ENCODE measurements around the gene AOX1.

AOX1 gene

GRCh38 chr2:200593905-200594304 is 8.1 kb downstream of the AOX1 start:
- no peak overlapping the region for H3K27ac ChIP-seq (ENCODE audit: extremely low read depth, low read depth, low read length)
- H3K9me3 ChIP-seq (ENCODE audit: control insufficient read depth, insufficient read depth, low read depth, low read length) = no peaks in the 10 kb centered on the region
- CTCF ChIA-PET = no interaction called here
- peaks cover 3% of the 10 kb centered on the region; the same call in 1 of the 2 replicates for H3K4me1 ChIP-seq (ENCODE audit: control insufficient read depth, insufficient read depth, low read length)
- POLR2A ChIA-PET = no interaction called here
- H3K36me3 ChIP-seq (ENCODE audit: control insufficient read depth in 2 of 2, insufficient read depth in 1 of 2, low read length in 2 of 2) = no peaks in the 10 kb centered on the region
- no peak for TF ChIP-seq ZNF133 (tag by site-specific recombination; IDR thresholded peaks at IDR 0.05)
- TF ChIP-seq ZFP41 (tag by site-specific recombination; IDR thresholded peaks at IDR 0.05; ENCODE audit: borderline replicate concordance) = no peak
- TF ChIP-seq, protein P1, sequence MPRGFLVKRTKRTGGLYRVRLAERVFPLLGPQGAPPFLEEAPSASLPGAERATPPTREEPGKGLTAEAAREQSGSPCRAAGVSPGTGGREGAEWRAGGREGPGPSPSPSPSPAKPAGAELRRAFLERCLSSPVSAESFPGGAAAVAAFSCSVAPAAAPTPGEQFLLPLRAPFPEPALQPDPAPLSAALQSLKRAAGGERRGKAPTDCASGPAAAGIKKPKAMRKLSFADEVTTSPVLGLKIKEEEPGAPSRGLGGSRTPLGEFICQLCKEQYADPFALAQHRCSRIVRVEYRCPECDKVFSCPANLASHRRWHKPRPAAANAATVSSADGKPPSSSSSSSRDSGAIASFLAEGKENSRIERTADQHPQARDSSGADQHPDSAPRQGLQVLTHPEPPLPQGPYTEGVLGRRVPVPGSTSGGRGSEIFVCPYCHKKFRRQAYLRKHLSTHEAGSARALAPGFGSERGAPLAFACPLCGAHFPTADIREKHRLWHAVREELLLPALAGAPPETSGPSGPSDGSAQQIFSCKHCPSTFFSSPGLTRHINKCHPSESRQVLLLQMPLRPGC (tag by site-specific recombination; IDR thresholded peaks at IDR 0.05) = no peak
- no peak for TF ChIP-seq ZNF239 (tag by site-specific recombination; IDR thresholded peaks at IDR 0.05)
- no peak for TF ChIP-seq TCF7L2 (IDR thresholded peaks at IDR 0.05; ENCODE audit: borderline replicate concordance, low read depth, low read length)
- no peak for TF ChIP-seq ZNF292 (tag by site-specific recombination; IDR thresholded peaks at IDR 0.05; ENCODE audit: borderline replicate concordance, low read depth)
- TF ChIP-seq ZNF660 (tag by site-specific recombination; IDR thresholded peaks at IDR 0.05) = no peak
- no peak for TF ChIP-seq ZBTB17 (tag by site-specific recombination; IDR thresholded peaks at IDR 0.05)
- TF ChIP-seq ZIC2 (tag by site-specific recombination; IDR thresholded peaks at IDR 0.05) = no peak
- no peak for TF ChIP-seq ZSCAN5A (tag by site-specific recombination; IDR thresholded peaks at IDR 0.05)
- TF ChIP-seq ZNF391 (tag by site-specific recombination; IDR thresholded peaks at IDR 0.05; ENCODE audit: borderline replicate concordance, low read depth) = no peak
- TF ChIP-seq ZNF248 (tag by site-specific recombination; IDR thresholded peaks at IDR 0.05) = no peak
- TF ChIP-seq ZNF596 (tag by site-specific recombination; IDR thresholded peaks at IDR 0.05) = no peak
- TF ChIP-seq ZNF132 (tag by site-specific recombination; IDR thresholded peaks at IDR 0.05; ENCODE audit: borderline replicate concordance) = no peak
- no peak for TF ChIP-seq ZNF521 (tag by site-specific recombination; IDR thresholded peaks at IDR 0.05)
- no peak overlapping the region for H3K4me3 ChIP-seq (ENCODE audit: low read depth, low read length)

GRCh38 chr2:200595913-200596312 is 10.1 kb downstream of the AOX1 start:
- H3K9me3 ChIP-seq (ENCODE audit: control insufficient read depth, insufficient read depth, low read depth, low read length) = no peaks in the 10 kb centered on the region
- CTCF ChIA-PET = interaction anchor here (1.8 kb wide), 1 partner anchor 108 kb away, joined by 4 read pairs; no protein-coding TSS in a partner anchor
- TF ChIP-seq ZNF37A (tag by site-specific recombination; IDR thresholded peaks at IDR 0.05) (no peak), ZNF660 (tag by site-specific recombination; IDR thresholded peaks at IDR 0.05) (no peak), ZNF133 (tag by site-specific recombination; IDR thresholded peaks at IDR 0.05) (peak; percentile 90), ZNF610 (tag by site-specific recombination; IDR thresholded peaks at IDR 0.05; ENCODE audit: borderline replicate concordance) (no peak), YY1 (tag by site-specific recombination; IDR thresholded peaks at IDR 0.05) (no peak), OSR2 (tag by site-specific recombination; IDR thresholded peaks at IDR 0.05) (no peak), ZNF777 (tag by site-specific recombination; IDR thresholded peaks at IDR 0.05; ENCODE audit: borderline replicate concordance) (no peak), ZNF571 (tag by site-specific recombination; IDR thresholded peaks at IDR 0.05) (no peak), ZNF558 (tag by site-specific recombination; IDR thresholded peaks at IDR 0.05) (peak; percentile 84)
- TF ChIP-seq, protein P2, sequence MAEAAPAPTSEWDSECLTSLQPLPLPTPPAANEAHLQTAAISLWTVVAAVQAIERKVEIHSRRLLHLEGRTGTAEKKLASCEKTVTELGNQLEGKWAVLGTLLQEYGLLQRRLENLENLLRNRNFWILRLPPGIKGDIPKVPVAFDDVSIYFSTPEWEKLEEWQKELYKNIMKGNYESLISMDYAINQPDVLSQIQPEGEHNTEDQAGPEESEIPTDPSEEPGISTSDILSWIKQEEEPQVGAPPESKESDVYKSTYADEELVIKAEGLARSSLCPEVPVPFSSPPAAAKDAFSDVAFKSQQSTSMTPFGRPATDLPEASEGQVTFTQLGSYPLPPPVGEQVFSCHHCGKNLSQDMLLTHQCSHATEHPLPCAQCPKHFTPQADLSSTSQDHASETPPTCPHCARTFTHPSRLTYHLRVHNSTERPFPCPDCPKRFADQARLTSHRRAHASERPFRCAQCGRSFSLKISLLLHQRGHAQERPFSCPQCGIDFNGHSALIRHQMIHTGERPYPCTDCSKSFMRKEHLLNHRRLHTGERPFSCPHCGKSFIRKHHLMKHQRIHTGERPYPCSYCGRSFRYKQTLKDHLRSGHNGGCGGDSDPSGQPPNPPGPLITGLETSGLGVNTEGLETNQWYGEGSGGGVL (tag by site-specific recombination; IDR thresholded peaks at IDR 0.05) = no peak
- POLR2A ChIA-PET = no interaction called here
- no peak overlapping the region for H3K4me3 ChIP-seq (ENCODE audit: low read depth, low read length)
- no peak overlapping the region for H3K27ac ChIP-seq (ENCODE audit: extremely low read depth, low read depth, low read length)
- peaks cover 16% of the 10 kb centered on the region for H3K4me1 ChIP-seq (ENCODE audit: control insufficient read depth, insufficient read depth, low read length)
- no peaks in the 10 kb centered on the region for H3K36me3 ChIP-seq (ENCODE audit: control insufficient read depth in 2 of 2, insufficient read depth in 1 of 2, low read length in 2 of 2)
